ENCODE data around the gene CEBPG.

CEBPG gene

DNA sequence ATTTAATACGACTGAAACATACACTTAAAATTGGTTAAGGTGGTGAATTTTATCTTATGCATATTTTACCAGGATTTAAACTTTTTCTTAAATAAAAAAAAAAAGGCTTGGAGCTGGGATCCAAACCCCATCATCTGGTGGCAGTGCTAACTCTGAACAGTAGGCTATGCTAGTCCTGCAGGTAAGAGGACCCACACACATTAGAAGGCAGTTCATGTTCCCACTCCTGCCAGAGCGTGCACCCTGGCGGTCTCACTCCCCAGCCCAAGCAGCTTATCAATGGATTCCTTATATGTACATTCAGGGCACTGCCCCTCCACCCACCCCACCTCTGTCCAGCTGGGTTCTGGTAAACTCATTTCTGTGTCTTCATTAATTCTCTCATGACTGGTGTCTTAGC, 39.9 kb upstream of the CEBPG start:
- TF ChIP-seq, protein P1, sequence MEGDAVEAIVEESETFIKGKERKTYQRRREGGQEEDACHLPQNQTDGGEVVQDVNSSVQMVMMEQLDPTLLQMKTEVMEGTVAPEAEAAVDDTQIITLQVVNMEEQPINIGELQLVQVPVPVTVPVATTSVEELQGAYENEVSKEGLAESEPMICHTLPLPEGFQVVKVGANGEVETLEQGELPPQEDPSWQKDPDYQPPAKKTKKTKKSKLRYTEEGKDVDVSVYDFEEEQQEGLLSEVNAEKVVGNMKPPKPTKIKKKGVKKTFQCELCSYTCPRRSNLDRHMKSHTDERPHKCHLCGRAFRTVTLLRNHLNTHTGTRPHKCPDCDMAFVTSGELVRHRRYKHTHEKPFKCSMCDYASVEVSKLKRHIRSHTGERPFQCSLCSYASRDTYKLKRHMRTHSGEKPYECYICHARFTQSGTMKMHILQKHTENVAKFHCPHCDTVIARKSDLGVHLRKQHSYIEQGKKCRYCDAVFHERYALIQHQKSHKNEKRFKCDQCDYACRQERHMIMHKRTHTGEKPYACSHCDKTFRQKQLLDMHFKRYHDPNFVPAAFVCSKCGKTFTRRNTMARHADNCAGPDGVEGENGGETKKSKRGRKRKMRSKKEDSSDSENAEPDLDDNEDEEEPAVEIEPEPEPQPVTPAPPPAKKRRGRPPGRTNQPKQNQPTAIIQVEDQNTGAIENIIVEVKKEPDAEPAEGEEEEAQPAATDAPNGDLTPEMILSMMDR (IDR thresholded peaks at IDR 0.05; ENCODE audit: extremely low read depth, missing control alignments), result no peak
- no peak for DNase-seq (ENCODE audit: low spot score)

GRCh38 chr19:33334271-33334670, 39.2 kb upstream of the CEBPG start:
- TF ChIP-seq, protein P1 (IDR thresholded peaks at IDR 0.05; ENCODE audit: extremely low read depth, missing control alignments), result no peak
- DNase-seq (ENCODE audit: low spot score), result no peak

DNA sequence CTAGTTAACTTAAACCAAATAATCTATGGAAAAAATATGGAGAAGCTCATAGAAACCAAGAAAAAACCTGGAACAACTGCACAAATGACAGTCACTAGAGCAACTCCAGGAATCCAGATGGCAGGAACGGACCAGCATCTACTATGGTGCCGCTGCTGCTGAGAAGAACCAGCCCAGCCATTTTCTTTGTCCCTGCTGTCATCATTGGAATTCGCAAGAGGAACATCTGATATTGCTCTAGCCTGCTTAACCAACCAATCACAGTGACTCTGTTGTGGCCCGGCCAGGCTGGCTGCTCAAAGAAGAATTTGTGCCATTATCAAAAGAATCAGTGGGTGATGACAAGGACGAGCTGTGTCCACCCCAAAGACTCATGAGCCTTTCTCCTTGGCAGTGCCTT, 38.1 kb upstream of the CEBPG start:
- TF ChIP-seq, protein P1 (IDR thresholded peaks at IDR 0.05; ENCODE audit: extremely low read depth, missing control alignments), result no peak
- no peak for DNase-seq (ENCODE audit: low spot score)

- no peak for DNase-seq (ENCODE audit: low spot score)
- TF ChIP-seq, protein P1 (IDR thresholded peaks at IDR 0.05; ENCODE audit: extremely low read depth, missing control alignments), result no peak
Observed at GRCh38 chr19:33339016-33339984, 34.2 kb upstream of the CEBPG start.

DNA sequence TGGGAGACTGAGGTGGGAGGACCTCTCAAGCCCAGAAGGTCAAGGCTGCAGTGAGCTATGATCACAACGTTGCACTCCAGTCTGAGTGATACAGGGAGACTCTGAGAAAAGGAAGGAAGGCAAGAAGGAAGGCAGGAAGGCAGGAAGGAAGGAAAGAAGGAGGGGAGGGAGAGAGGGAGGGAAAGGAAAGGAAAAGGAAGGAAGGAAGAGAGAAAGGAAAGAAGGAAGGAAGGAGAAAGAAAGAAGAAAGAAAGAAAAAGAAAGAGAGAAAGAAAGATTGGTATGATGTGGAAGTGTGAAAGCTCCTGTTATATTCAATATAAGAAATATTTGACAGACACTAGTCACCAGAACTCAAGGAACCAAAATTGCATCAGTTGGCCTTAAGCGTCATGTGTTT, 32.5 kb upstream of the CEBPG start:
- TF ChIP-seq, protein P1 (IDR thresholded peaks at IDR 0.05; ENCODE audit: extremely low read depth, missing control alignments), result no peak
- no peak for DNase-seq (ENCODE audit: low spot score)

DNA sequence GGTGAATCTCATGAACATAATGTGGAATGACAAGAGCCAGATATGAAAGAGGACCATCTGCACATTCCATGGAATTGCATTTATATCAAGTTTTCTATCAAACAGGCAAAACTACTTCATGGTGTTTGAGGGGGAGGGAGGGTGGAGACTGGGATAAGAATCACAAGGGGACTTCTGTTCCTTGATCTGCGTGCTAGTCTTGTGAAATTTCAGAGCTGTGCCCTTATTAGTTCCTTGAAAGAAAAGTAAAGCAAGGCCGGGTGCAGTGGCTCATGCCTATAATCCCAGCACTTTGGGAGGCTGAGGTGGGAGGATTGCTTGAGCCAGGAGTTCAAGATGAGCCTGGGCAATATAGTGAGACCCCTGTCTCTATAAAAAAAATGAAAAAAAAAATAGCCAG, 30.2 kb upstream of the CEBPG start:
- TF ChIP-seq, protein P1 (IDR thresholded peaks at IDR 0.05; ENCODE audit: extremely low read depth, missing control alignments), result no peak
- DNase-seq (ENCODE audit: low spot score), result no peak

GRCh38 chr19:33343859-33344572, 29.5 kb upstream of the CEBPG start:
- TF ChIP-seq, protein P1 (IDR thresholded peaks at IDR 0.05; ENCODE audit: extremely low read depth, missing control alignments), result no peak
- no peak for DNase-seq (ENCODE audit: low spot score)

Data from GM20000 (cell line).